Glomerular endothelial cell (primary cell): ENCODE measurements around the gene EEIG2. TPM values are rescaled to one million over a fixed set of nuclear protein-coding genes. Genes with fewer than 3 reads are reported as not detected.
"Not testable (repeated sequence)": the region's sequence is repeated elsewhere in the genome, so short reads cannot be mapped to it uniquely, and the experiment has no call there.

Source experiments
- DNase-seq: peaks from one replicate; pipeline ENCODE4 v3.0.0-alpha.2; 2011; ENCODE audit warnings: low read depth, low spot score; ENCODE audit errors: extremely low read depth
- total RNA-seq: library from RNA; depleted of rRNA; stranded (reverse); fragments of >200 nt; gene quantifications from 2 replicates; pipeline ENCODE4 v1.2.3, GENCODE V29; 2015

EEIG2 gene
- total RNA-seq, 1 donor from 2014 or later: 2.8 TPM

DNA sequence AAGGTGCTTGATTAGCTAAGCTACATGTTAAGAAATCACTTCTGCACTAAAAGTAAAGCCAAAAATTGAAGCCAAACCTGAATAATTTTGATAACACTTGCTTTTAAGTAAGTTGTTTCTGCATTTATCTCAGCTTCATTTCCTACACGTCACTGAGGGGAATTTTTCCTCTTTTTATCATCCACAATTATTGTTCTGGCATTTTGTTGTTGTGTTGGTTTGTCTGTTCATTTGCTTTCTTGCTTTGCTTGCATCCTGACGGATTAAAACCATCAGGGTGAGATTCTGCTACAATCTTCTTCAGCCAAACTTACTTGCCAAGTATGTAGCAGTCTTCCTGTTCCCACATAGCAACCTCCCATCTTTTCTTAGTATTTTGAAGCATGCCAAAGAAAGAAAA is 18.0 kb upstream of the EEIG2 start:
- DNase-seq: no peak

DNA sequence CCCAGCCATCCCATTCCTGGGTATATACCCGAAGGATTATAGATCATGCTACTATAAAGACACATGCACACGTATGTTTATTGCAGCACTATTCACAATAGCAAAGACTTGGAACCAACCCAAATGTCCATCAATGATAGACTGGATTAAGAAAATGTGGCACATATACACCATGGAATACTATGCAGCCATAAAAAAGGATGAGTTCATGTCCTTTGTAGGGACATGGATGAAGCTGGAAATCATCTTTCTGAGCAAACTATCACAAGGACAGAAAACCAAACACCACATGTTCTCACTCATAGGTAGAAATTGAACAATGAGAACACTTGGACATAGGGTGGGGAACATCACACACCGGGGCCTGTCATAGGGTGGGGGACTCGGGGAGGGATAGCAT is 12.4 kb upstream of the EEIG2 start:
- DNase-seq: not testable (repeated sequence)

DNA sequence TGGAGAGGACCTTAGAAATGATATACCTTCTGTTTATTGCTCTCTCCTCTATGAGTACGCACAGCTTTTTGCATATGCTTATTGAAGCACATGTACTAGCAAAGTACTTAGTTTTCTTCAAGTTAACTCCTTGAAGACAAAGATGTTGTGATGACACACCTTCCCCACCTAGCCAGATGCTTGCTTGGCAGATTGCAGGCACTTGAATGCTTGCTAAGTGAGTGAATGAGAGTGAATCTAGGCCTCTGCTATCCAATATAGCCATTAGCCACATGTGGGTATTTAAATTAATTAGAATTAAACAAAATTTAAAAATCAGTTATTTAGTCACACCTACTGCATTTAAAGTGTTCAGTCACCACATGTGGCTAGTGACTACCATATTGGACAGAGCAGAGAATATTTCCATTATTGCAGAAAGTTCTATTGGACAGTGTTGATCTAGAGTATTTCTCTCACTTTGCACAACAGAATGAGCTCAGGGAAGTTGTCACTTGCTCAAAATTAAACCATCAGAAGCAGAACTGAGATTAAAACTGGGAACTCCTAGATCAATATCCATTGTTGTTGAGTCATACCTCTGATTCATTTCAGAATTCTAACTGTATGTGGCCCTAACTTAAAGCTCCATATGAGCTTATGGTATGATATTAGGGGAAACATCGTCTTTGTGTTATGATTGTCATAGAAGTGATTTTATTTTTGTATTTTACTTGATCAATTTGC is 8.6 kb upstream of the EEIG2 start:
- DNase-seq: no peak

DNA sequence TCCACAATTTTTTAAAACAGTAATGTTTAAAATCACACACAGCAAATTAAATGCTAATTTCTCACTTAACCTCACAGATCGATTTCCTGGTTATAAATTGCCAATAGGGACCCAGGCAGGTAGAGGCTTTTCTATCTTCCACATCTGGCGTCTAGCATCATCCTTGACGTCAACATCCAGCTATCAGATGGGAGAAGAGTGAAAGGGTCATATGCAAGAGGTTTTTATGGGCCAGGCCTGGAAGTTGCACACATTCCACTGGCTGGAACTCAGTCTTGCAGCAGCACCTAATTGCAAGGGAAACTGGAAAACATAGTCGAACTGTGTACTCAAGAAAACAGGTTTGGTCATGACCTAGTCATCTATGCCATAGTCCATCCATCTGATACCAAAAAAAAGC is 6.0 kb upstream of the EEIG2 start:
- no peak for DNase-seq

DNA sequence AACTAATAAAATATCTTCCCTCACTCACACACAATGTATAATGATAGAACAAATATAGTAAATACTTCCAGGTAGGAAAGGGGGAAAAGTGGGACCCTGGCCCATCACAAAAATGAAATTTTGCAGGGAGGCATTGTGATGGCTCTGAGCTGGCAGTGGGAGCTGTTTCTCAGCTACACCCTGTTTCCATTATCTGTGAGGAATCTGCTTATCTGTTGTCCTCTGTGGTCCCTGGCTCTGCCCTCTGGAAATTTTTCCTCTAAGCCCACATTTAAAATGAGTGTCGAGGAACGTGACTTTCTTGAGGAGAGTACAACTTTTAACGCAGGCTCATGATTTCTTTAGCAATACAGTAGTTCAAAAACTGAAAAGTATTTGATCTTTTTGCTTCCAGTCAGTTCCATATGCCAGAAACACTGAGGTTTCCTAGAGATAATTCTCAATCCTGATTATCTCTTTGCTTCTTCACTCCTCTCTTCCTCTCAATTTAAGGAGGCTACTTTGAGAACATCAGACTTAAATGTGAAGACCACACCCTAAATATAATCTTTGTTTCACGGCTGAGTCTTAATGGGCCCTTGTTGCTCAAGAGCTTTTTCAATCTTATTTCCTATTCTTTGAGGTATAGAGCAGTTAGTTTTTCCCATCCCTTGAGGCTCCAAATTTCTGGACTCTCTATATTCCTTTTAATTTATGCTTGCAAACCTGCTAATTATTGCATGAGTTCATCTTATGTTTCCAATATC is 5.0 kb upstream of the EEIG2 start:
- no peak for DNase-seq

DNA sequence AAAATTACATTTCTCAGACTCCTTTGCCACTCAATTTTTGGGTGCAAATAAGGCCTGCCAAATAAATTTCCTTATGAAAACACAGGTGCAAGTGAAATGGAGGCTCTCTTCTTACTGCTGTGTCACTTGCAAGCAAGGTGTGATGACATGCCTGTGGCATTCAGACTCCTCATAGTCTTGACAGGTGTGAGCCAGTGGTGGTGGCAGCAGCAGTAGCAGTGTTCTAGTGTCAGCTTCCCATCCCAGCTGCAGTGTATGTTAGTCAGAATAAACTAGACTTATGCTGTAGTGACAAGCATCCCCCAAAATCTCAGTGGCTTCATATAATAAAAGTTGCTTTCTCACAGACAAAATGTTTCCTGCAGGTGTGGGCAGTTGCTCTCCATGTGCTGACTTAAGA is 3.8 kb upstream of the EEIG2 start:
- no peak for DNase-seq

DNA sequence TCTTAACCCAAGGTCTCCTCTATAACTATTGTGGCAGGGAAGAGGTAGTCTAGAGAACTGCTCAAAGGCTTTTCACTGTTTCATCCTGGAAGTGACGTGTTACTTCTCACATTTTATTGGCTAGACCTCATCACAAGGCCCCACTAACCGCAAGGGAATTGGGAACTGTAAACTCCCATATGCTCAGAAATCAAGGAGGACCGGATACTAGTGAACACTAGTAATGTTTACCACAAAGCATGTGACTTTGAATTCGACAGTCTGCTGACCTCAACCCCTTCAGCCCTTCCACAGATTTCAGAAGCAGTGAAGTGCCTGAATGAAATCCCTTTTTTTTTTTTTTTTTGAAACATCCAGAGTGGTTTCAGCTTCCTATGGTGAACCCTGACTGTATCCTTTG is 3.4 kb upstream of the EEIG2 start:
- no peak for DNase-seq

DNA sequence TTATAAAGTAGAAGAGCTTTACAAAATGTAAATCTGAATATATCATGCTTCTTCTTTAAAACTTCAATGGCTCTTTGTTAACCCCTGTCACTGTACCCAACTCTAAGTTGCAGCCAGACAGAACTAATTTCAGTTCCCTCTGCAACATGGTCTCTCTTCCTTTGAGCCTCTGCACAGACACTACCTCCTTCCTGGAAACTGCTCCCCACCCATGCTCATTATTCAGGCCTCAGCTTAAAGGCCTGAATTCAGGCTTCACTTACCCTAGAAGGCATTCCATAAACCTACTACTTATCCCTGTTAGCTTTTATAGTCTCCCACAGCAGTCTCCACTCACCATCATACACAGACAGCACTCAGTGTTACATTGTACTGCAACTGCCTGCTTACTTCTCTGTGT is 2.6 kb upstream of the EEIG2 start:
- DNase-seq: no peak

DNA sequence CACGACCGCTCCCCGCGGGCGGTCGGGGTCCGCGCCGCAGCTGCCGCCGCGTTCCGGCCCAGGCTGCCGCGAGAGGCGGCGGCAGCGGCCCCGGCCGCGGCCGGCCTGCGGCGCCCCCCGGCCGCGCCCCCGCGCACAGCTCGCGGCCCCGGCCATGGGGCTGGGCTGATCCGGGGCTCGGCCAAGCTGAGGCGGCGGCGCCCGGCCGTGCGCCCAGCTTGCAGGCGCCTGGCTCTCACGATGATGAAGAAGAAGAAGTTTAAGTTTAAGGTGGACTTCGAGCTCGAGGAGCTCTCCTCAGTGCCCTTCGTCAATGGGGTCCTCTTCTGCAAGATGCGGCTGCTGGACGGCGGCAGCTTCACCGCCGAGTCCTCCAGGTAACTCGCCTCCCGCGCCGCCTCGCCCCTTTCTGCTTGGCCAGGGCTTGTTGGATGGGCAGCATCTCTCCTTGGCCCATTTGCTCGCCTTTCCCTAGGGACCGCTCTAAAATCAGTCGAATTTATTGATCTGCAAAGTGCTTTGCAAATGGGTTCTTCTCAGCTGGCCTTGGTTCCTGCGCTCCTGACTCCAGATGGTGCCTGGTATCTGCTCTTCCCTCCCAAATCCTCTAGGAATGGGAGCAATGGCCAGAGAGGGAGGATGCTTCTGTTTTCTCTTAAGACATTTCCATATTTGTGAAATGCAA is 431 bp downstream of the EEIG2 start:
- no peak for DNase-seq

DNA sequence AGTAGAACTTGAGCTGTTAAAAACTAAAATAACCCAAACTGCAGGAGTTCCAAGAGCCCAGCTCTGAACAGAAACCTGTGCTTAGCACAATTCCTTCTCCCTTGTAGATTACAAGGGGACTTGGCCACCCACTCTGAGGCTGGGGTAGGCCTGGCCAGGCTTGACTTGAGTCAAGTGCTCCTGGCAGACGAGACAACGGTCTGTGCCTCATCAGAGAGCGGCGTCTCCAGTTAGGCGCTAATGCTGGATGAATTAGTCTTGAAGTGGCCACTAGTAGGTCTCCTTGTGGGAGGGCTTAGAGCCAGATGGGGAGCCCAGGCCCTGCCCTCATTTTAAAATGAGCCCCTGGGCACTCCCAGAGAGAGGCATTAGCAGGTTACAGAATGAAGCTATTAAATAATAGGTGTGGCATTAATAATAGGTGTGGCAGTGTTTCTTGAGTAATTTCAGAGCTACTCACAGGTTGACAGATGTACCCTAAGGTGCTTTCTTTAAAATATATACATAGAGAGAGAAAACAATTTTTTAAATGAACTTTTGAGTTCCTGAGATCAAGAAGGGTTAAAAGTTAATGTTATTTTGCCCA is 1.1 kb downstream of the EEIG2 start:
- no peak for DNase-seq

DNA sequence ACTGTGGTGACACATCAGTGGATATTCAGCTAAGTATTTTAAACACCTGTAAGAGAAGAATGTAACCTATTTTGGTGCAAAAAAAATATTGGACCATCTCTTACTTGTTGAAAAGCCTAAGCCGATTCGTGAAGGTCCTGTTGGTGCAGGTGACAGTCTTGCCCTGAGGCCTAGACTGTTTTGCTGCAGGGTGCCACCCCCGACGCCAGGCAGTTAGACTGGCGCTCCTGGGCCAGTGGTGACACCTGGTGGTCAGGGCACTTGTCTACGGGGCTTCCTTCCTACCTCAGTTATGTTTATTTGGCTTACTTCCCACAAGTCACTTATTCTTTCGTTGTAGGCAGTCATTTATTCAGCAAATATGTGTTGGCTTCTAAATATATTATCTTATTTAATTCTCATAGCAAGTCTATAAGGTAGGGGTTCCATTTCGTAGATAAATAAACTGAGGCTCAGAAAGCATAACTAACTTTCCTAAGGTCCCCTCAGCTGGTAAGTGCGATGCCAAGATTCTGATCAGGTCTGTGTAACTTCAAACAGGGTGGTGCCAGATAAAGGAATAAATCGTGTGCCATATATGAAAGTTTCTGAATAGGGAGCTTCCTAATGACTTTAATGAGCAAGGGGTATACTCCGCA is 1.9 kb downstream of the EEIG2 start:
- DNase-seq: no peak

DNA sequence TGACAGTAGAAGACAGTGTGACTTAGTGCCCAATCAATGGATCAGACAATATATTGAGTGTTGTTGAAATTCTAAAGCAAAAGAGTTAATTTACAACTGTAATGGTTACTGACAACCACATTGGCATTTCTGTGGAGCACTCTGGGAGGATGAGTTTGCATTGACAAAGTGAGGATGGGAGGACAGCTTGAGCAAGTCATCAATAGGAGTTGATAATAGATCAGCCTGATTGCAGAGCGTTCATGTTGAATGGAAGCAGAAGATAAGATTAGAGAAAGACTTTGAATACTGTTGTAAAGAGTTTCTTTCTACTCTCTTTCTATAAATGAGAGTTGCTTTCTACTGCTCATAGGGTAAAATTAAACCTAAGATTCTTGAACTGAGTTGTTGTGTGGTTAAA is 3.9 kb downstream of the EEIG2 start:
- no peak for DNase-seq

DNA sequence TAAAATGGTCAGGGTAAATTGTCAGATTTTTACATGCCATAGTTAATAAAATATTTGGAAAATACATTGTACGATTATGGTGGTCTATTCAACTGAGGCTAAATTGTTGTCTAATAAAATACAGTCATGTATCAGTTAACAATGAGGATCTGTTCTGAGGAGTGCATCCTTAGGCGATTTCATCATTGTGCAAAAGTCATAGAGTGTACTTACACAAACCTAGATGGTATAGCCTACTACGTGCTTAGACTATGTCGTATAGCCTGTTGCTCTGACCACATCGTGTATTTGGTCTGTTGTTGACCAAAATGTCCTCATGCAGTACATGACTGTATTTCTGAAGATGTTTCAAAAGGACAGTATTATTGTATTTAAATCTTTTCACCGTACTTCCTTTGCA is 5.2 kb downstream of the EEIG2 start:
- no peak for DNase-seq

DNA sequence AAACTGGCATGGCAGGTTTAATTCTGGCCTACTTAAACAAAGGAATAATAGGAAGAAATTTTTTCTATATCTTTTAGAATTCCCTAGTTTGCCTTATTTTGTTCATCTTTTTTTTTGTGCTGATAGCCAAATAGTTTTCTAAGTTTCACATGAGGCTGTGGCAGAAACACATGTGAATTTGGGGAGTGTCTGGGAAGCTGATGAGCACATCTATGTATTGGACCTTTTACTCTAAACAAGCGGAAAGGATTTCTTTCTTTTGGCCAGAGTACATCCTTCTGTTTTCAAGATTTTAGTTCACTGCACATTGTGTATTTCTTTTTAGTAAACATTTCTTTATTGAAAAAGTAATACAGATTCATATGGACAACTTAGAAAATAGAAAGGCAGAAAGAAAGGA is 5.6 kb downstream of the EEIG2 start:
- no peak for DNase-seq

DNA sequence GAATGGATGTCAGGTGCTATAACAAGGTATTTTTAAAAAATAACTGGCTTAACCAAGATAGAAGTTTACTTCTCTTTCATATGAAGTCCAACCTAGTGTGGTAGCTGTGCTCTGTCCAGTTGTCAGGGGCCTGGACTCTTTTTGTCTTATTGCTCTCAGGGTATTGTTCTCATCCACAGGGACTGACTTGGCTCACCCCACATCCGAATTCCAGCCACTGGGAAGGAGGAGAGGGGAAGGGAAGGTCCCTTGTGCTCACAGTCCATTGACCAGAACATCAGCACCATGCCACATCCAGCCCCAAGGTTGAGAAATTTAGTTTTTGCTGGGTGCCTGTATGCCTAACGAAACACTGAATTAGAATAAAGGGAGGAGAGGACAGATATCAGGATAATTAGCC is 8.7 kb downstream of the EEIG2 start:
- DNase-seq: no peak

DNA sequence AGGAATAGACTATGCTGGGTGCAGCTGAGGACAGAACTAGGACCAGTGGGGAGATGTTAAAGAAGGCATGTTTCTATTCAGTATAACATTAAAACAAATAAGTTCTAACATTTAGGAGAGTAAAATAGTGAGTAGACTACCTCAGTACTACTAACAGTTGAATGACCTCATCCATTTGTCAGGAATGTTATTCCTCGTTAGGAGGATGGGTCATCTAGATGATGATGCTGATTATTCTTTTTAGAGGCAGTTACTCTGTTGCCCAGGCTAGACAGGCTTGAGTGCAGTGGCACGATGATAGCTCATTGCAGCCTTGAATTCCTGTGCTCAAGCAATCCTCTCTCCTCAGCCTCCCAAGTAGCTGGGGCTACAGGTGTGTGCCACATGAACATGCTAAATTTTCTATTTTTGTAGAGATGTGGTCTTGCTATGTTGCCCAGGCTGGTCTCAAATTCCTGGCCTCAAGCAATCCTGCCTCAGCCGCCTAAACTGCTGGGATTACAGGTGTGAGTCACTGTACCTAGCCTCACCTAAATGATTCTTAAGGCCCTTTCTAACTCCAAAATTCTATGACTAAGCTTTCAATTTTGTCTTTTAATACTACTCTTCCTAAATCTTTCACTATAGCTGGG is 9.3 kb downstream of the EEIG2 start:
- DNase-seq: no peak

DNA sequence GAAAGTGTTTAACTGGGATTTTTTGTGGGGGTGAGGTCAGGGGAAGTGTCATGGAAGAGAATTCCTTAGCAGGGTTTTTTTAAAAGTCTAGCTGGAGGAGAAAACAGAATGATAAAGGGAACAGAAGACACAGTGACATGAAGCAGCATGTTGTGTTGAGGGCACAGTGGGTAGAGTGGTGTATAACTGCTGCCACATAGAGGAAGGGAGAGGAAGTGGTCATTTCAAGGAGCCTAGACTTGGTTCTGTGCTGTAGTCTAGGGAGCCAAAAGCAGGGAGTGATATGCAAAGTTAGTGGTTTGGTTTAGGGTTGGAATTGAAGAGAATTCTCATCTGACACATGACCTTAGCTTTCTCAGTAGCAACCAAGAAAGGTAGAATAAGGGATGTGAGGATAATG is 10.2 kb downstream of the EEIG2 start:
- no peak for DNase-seq

DNA sequence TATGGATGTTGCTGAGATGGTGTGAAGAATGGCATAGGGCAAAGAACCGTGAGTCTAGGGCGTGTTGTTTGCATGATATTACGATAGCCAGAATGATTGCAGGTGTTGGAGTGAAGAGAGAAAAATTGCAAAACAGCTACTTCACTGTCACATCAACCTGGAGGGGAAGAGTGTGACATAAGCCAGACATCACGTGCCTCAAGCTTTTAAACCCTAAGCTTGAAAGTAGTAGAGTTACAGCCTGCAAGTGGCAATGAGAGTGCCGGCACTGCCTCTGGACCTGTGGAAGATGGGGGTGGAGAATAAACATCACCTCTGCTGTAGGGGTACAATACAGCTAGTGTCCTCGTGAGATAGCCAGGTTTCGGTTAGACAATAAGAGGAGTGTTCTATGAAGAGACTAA is 11.1 kb downstream of the EEIG2 start:
- DNase-seq: no peak

DNA sequence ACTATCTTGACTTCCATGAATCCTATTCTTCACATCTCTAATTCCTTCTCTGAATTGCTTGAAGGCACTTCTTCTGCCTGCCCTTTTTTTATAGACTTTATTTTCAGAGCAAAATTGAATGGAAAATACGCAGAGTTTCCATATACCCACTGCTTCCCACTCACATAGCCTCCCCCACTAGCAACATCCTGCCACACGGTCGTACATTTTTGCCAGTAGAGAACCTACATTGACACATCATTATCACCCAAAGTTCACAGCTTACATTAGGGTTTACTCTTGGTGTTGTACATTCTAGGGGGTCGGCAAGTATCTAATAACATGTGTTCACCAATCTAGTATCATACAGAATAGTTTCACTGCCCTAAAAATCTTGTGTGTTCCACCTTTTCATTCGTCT is 12.3 kb downstream of the EEIG2 start:
- DNase-seq: no peak

DNA sequence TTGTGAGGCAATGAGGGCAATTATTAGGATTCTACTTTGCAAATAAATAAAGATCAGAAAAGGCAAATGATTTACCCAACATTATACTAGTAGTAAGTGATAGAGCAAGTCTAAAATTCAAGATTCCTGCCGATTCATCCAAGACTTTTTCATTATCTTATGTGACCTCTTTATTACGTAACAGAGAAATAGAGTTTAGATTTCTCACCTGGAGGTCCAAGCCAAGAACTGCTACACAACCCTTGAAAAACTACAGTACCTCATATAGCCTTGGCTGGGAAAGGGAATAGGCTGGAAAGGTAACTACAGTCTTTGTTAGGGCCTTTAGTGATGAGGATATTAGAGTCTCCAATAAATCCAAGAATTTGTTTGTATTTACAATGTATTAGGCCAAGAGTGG is 13.3 kb downstream of the EEIG2 start:
- no peak for DNase-seq

DNA sequence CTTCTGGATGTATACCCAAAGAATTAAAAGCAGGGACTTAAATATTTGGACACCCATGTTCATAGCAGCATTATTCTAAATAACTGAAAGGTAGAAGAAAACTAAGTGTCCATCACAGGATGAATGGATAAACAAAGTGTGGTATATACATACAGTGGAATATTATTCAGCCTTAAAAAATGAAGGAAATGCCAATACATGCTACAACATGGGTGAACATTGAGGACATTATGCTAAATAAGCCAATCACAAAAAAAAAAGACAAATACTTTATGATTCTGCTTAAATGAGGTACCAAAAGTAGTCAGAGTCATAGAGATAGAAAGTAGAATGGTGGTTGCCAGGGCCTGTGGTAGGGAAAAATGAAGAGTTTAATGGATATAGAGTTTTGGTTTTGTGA is 14.1 kb downstream of the EEIG2 start:
- DNase-seq: no peak
